HS-5 (cell line): ENCODE data around the gene TEX261.
"Not testable (repeated sequence)": the region's sequence is repeated elsewhere in the genome, so short reads cannot be mapped to it uniquely, and the experiment has no call there.

Source experiments
- DNase-seq: peaks from one replicate; pipeline ENCODE4 v3.0.0-alpha.2; 2012; ENCODE audit warnings: low read depth

The TEX261 gene

DNA sequence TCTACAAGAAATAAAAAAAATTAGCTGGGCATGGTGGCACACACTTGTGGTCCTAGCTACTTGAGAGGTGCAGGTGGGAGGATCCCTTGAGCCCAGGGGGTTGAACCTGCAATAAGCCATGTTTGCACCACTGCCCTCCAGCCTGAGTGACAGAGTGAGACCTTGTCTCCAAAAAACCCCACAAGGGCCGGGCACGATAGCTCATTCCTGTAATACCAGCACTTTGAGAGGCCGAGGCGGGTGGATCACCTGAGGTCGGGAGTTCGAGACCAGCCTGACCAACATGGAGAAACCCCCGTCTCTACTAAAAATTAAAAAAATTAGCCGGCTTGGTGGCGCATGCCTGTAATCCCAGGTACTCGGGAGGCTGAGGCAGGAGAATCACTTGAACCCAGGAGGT is 5.3 kb upstream of the TEX261 start:
- DNase-seq = not testable (repeated sequence)

DNA sequence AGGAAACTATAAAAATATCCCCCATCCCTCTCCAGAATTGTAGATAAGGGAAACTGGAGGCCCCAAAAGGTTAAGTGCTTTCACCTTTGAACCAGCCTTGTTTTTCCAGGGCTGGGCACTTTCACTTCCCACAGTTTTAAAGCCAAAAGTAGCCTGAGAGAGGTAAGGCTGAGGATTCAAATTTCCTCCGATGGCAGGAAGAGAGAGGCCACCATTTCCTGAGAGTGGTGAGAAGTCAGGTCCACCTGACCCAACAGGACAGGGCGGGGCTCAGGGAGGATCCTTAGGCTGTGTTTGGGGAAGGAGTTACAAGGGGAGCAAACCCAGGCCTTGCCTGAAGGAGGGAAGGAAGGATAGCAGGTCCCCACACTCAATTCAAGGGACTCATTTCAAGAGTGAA is 4.7 kb upstream of the TEX261 start:
- DNase-seq = no peak

DNA sequence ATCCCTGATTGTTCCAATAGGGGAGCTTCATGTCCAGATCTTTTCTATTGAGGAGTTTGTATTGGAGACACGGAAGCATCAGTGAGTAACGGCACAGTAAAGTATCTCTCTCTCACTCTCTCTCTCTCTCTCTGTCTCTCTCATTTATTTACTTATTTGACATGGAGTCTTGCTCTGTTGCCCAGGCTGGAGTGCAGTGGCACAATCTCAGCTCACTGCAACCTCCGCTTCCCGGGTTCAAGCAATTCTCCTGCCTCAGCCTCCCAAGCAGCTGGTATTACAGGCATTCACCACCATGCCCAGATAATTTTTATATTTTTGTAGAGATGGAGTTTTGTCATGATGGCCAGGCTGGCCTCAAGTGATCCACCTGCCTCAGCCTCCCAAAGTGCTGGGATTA is 4.2 kb upstream of the TEX261 start:
- DNase-seq = not testable (repeated sequence)

DNA sequence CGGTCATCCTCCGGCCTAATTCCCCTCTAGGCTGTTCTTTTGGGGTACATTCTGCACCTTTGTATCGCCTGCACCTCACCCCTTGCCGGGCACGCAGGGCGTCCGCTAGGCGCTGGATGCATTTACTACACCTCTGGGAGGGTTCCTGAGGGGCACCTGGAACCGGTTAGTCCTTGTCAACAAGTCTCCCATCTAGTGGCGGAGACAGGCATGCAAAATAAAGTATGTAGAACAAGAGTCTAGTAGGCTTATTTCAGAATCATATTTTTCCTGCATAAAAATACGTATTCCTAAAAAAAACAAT is 705 bp upstream of the TEX261 start:
- DNase-seq = no peak

DNA sequence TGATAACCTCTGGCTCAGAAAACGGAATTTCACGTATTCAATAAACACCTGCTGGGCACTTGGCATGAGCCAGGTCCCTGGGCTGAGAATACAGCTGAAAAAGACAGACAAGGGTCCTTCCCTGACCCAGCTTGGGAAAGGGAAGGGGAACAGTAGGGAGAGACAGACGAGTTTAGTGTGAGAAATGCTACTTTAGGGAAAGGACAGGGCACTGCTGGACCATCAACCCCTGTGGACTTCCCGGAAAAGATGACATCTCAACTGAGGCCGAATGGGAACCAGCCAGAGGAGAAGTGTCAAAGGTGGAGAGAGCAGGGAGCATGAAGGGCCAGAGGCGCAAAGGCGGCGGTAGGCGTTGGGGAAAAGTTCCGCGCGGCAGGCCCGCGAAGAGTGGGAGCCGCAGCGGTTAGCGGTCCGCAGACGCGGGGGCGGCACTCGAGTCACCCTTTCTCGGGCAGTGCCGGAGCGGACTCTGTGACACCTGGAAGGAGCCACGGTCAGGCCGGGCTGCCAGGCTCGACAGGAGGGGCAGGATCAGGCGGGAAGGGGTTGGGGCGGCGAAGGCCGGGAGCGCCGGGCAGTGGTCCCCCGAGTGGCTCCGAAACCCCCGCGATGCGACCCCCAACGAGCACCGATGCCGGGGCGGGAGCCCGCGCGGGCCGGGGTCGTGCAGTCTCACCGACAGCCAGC is 519 bp downstream of the TEX261 start:
- no peak for DNase-seq

DNA sequence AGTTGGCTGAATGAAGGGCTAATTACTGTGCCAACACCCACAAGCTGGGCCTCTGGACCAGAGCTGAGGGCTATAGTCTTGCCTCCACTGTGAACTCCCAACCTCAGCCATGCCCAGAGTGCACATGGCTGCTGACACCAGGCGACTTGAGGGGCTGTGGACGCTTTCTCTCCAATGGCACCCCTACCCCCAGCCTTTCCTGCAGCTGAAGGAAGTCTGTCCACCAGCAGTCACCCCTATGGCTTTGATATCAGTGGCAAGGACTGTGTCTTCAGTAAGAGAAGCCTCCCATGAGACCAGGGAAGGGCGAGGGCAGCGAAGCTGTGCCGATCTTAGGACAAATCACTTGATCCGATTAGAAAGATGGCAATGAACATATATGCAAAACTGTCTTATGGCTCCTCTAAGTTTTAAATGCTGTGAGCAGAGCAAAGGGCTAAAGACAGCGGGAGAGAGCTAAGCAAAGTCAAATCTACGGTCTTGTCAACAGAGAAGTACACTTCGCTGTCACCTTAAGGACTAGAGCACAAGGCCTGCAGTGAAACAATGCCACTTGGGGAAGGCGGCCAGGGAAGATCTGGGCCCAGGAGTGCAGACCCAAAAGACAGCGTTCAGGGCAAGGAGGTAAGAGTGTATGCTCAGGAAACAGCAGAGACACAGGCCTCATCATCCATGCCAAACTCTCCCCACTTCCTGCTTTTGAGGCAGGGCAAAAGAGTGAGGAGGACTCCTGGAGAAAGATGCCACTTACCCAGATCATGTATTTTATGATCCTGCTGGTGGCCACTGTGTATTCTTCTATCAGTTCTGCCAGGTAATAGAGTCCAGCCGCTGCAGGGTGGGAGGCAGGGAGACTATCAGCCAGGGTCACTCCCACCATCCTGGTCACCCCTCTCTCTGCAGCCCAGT is 1.5 kb downstream of the TEX261 start:
- DNase-seq = no peak

DNA sequence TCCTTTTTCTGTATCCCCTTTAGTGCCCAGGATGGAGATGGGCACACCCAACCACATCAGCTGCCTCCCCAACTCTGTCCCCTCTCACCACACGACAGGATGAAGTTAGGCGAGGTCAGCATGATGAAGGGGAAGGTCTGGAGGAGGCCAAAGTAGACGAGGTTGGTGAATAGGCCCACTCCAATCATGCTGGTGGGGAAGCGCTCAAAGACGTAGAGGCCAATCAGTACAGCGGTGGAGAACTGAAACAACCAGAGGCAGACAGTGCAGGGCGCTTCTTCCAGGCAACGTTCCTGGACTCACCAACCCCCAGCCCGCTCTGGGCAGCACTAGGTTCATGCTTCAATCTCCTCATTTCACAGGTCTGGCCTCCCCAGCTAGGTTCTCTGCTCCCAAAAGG is 2.9 kb downstream of the TEX261 start:
- DNase-seq = no peak

DNA sequence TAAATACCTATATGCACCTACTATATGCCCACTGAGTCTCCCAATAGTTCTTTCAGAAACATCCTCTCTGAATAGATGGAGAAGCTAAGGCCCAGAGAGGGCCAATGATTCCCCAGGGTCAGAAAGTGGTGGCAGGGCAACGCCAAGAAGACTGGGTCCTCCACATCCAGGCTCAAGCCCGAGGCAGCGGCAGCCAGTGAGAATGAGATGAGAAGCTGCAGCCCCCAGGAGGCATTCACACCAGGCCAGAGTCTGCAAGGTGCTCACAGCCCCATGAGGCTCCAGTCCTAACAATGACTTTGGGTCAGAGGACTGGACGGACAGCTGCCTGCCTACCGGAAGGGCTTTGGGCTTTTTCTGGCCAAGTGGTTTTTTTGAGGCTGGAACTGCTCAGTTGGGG is 3.5 kb downstream of the TEX261 start:
- DNase-seq = no peak

DNA sequence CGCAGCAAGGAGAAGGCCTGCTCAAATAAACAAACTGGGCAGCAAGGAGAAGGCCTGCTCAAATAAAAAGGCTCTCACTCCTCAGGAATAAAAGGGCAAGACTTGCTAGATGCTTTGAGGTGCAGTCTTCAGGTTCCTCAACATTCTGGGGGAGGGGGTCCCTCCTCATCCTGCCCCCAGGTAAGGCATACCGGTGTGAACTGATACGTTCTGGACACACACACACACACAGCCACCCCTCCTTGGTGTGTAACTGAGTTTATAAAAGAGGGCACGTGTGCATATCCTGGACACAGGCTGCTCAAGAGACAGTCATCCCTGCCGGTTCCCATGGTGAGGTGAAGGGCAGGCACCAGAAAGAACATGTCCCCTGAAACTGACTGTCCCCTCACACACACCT is 4.5 kb downstream of the TEX261 start:
- no peak for DNase-seq

DNA sequence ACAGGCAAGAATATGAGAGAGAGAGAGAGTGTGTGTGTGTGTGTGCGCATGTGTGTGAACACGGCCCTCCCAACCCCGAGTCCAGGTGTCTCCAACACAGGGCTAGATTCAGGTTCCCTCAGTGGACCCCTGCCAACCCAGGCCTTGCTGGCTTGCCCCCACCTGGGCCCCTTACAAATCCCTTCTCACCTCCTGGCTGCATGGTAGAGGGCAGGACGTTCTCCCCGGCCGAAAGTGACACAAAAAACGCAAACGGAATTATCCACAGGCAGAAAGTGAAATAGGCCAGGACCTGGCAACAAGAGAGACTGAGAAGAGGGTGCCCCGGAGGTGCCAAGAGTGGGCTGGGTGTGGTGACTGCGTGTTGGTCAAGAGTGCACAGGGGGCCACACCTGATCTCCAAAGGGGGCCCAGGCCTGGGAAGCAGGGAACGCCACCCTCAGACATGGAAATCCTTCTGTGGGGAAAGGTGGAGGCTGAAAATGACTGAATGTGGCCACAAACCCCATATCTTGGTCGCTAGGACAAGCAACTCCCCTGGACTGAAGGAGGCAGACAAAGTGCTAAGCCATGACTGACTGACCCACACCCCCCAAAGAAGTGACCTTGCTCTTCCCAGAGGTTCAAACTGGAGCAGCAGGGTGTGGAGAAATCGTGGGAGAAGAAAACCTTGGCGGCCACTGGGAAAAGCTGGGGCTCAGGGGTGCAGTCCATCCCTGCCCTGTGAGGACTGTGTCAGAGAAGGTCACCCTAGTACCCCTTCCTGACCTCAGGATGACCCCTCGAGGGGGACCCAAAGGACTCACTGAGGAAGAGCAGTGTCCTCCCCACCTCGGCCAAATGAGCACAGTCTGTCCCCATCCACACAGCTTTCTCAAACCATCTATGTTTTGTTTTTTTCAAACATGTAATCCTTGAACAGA is 5.7 kb downstream of the TEX261 start:
- no peak for DNase-seq

DNA sequence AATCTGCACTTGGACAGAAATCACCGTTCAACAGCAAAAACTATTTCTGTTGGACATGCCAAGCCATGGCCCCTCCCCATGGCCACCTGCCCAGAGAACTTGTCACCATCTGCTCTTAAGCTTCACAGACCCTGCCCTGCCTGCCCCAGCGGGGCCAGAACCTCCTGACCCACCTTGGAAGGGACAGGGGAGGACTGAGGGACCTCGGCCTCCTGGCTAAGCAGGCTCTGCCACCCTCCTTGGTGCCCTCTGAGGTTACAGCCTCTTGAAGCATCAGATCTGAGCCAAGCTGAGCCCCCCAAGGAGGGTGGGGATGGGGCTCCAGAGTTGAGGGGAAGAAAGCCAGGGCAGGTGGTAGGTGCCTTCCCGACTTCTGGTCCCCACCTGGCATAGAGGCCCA is 6.5 kb downstream of the TEX261 start:
- DNase-seq = no peak

DNA sequence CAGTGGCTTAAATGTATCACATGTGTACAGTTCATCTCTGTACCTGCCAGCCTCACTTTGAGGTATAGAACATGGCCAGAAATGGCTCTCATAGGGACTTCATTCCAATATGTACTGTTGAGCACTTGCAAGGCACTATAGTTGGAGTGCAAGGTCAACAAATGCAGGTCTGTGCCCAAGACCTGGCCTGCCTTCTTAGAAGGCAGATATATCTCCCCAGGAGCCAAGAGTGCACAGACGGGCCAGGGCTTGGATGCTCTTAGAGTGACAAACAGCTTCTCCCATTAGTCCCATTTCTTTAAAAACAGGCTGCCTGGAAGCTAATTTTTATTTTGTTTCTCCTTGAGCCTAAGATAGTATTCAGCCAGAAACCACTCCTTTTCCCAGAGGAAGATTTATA is 7.3 kb downstream of the TEX261 start:
- no peak for DNase-seq

DNA sequence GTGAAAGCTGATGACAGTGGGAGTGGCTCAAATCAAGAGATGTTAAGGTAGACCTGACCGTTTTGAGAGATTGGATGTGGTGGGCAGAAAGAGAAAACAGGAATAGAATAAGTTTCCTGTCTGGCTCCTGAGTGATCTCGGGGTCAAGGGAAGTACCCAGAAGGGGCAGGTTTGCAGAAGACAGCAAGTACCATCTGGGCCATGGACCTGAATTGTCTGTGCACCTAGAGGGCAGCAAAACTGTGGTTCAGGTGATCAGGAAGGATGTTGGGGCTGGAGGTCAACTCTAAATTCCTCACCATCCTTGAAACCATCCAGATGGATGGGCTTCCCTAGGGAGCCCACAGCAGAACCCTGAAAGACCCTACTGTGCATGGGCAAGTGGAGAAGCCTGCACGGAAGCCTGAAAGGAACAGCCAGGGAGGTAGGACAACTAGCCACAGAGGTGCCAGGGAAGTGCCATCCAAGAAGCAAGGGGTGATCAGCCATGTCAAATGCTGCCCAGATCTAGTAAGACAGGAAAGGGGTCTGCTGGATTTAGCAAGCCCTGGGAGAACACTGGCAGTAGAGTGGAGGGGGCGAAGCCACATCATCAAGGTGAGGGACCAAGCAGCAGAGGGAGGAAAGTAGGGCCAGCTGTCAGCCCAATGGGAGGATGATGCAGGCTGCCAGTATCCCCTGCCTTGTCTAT is 8.0 kb downstream of the TEX261 start:
- DNase-seq = no peak

DNA sequence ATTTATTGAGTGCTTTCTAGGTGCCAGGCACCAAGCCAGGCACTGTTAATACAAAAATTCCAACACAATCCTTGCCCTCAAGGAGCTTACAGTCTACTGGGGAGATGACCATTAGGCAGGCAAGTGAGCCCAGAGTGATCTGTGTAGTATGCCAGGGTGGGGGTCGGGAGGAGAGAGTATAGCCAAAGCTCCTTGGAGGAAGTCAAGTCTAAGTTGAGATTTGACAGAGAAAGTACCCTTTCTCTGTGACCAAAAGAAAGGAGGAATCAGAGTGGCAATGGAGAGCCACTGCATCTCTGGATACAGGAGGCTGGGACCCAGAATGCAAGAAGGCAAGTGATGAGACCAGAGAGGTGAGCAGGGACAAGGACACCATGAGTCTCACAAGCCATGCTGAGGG is 8.7 kb downstream of the TEX261 start:
- DNase-seq = no peak

DNA sequence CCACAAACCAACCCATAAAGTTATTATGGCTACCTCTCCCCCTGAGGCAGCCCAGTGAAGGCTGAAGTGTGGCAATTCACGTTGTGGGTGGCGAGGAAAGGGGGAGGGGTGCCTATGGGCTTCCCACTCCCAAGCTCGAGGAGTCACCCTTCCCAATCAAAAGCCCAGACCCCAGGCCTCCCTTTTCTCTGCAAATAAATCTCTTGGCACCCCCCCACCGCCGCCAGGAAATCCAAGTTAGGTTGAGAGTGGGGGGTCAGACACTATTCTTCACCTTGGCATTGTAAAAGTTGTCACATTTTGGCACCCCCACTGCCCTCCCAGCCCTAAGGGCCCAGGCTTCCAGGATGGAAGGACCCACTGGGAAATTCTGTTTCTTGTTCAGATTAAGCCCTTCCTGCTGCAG is 9.4 kb downstream of the TEX261 start:
- DNase-seq = no peak

DNA sequence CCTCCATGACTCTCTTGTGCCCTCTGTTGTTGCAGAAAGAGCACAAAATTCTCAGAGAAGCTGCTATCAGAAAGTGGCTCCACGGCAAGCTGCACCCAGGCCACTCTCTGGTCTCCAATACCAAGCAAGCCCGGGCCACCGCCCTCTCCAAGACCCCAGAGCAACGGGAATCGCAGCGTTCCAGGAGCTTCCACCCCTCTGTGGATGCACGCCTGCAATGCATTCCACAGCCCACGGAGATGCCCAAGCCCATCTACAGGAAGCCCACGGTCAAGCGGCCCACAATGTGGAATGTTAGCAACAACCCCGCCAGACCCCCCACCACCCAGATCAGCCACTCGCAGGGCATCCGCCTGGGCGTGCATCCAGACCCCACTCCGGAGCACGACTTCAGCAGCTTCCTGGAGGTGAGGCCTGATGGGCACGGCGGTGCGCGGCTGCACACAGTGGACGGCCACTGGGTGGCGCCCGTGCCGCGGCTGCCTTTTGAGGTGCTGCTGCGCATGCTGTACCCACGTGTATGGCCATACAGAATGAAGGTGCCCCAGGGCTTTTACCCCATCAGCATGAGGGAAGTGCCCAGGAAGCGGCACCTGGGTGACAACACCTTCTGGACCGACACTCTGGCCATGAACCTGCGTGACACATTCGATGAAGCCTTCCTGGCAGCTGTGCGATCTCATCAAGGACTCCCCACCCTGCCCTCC is 9.9 kb downstream of the TEX261 start:
- no peak for DNase-seq

DNA sequence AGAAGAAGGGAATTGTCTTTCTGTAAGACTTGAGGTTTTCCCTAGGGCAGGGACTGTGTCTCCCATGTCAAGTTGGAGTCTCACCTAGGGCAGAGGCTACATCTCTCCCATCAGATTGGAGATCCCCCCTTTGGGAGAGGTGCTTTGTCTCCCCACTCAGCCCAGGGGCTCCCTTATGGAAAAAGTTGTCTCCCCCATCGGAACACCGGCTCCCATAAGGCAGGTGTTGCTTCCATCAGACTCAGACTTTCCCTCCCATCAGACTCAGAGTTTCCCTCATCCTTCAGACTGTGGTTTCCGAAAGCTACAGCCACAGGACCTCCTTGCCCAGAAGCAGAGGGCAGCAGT is 10.5 kb downstream of the TEX261 start:
- no peak for DNase-seq

DNA sequence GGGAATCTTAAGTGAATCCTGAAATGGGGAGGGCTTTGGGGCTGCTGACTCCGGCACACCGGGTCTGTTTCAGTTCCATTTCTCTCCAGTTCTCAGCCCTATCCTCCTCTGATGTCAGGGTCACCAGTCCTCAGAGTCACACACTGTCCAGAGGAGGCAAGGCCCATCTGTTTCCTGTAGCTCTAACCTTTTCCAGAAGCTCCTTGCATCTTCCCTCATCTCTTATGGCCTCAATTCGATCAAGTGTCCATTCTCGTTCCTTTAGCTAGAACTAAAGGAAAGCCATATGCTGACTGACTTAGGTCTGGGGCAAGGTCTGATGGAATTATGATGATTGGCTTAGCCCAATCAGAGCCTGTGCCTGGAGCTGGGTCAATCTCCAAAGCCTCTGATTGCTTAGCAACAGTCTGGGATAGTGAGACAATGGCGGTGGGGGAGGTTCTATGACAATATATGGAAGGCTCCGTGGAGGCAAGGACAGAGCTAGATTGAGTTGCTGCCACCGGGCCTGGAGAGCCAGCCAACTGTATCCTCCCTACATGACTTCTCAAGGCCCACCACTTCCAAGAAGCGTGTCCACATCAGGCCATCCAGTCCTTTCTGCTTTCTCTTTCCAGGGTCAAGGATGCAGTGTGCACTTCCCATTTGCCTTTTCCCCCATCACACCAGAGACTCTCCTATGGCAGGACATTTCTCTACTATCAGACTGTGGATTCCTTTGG is 11.0 kb downstream of the TEX261 start:
- no peak for DNase-seq

DNA sequence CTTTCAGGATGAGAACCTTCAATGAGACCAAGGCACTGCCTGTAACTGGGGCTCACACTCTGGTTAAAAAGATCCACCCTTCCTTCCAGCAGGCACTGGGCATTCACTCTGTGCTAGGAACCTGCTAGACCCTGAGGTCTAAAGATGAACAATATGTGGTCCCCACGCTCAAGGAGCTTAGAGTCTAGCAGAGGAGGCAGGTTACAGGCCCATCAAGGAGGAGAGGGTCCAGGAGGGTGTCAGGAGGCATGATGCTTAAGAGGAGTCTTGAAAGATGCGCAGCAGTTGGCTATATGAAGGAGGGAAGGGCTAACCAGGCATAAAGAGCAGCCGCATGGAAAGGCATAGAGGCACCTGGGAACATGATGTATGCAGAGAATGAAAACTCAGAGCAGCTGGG is 11.7 kb downstream of the TEX261 start:
- no peak for DNase-seq

DNA sequence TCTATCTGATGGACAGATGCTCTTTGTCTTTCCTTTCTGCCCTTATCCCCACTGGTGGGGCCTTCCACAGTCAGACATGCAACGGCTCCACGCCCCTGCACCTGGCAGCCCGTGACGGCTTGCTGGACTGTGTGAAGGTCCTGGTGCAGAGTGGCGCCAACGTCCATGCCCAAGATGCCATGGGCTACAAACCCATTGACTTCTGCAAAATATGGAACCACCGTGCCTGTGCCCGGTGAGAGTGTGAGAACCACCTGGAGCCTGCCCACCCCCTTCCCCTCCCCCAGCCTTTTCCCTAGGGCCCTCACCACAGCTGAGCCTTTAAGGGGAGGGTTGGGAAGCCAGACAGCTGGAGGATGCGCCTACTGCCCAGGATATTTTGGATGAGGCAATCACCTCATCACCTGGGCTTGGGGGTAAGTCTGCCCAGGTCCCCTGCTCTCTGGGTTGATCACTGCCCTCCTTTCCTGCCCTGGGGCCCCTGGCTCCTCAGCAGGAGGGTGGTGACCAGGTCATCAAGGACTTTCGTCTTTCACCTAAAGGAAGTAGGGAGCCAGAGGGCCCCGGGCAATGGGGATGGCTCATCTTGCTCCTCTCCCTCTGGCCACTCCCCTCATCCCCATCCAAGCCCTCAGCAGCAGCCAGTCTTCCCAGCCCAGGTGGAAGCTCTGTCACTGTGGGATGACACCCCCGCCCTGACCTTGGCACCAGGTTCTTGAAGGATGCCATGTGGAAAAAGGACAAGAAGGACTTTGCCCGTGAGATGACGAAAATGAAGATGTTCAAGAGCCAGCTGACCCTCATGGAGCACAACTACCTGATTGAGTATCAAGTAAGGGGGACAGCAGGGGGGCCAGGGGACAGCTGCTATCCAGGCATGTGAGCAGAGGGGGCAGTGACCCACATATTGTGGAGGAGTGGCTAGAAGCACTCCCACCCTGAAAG is 12.5 kb downstream of the TEX261 start:
- DNase-seq = no peak
